Fibroblast of lung (primary cell): Measurements from ENCODE around the gene GRIN2A. TPM values are rescaled to one million over a fixed set of nuclear protein-coding genes. Genes with fewer than 3 reads are reported as not detected.

Experiments used
- DNase-seq, 2 donors: peaks; one replicate each; pipeline versions ENCODE4 v3.0.0 to v3.0.0-alpha.2; 2010; ENCODE audit warnings: low read depth in 2 of 2
- H2AFZ ChIP-seq: 2 replicates; pipeline ENCODE4 v1.5.1; 2012; ENCODE audit warnings: low read length, control low read depth, inconsistent platforms
- H3K27ac ChIP-seq: 2 replicates; pipeline ENCODE4 v1.5.1; 2011; ENCODE audit warnings: low read length, control low read depth; ENCODE audit not compliant: insufficient read depth
- H3K27me3 ChIP-seq: 2 replicates; pipeline ENCODE4 v1.5.1; 2011; ENCODE audit warnings: mild to moderate bottlenecking, low read length; ENCODE audit not compliant: control insufficient read depth, insufficient read depth
- H3K36me3 ChIP-seq: 2 replicates; pipeline ENCODE4 v1.5.1; 2011; ENCODE audit warnings: low read length; ENCODE audit not compliant: control insufficient read depth, insufficient read depth
- H3K4me1 ChIP-seq: 2 replicates; pipeline ENCODE4 v1.5.1; 2011; ENCODE audit warnings: low read length; ENCODE audit not compliant: control insufficient read depth, insufficient read depth; ENCODE audit errors: extremely low read depth
- H3K4me2 ChIP-seq: 2 replicates; pipeline ENCODE4 v1.5.1; 2011; ENCODE audit warnings: low read length, control low read depth; ENCODE audit not compliant: insufficient read depth; ENCODE audit errors: extremely low read depth
- H3K4me3 ChIP-seq, 4 experiments: fragments of 200-600 bp in 1 of 4; sonication (generic) in 1 of 4; replicated peaks in 1 of 4; 2 replicates each; pipeline ENCODE4 v1.5.1; 2011 to 2016; ENCODE audit warnings: low read length in 4 of 4, low read depth in 3 of 4, mild to moderate bottlenecking in 3 of 4, control low read depth in 2 of 4, inconsistent platforms in 1 of 4, mixed read lengths in 1 of 4; ENCODE audit not compliant: insufficient read depth in 1 of 4; ENCODE audit errors: control extremely low read depth in 1 of 4
- H3K79me2 ChIP-seq: 2 replicates; pipeline ENCODE4 v1.5.1; 2012; ENCODE audit warnings: mild to moderate bottlenecking, low read length, inconsistent platforms; ENCODE audit not compliant: control insufficient read depth, insufficient read depth
- H3K9ac ChIP-seq: 2 replicates; pipeline ENCODE4 v1.5.1; 2011; ENCODE audit warnings: mild to moderate bottlenecking, low read length, control low read depth; ENCODE audit not compliant: insufficient read depth
- H3K9me3 ChIP-seq: 2 replicates; pipeline ENCODE4 v1.5.1; 2012; ENCODE audit warnings: low read depth, low read length; ENCODE audit not compliant: control insufficient read depth, insufficient read depth
- H4K20me1 ChIP-seq: 2 replicates; pipeline ENCODE4 v1.5.1; 2011; ENCODE audit warnings: low read length; ENCODE audit not compliant: control insufficient read depth, insufficient read depth; ENCODE audit errors: extremely low read depth
- EZH2 ChIP-seq: IDR thresholded peaks from 2 replicates; pipeline ENCODE4 v1.5.1; 2012; ENCODE audit warnings: low read length, control low read depth, mild to moderate bottlenecking; ENCODE audit errors: missing control alignments
- polyA plus RNA-seq, 2 donors: library from polyadenylated mRNA; depleted of rRNA in 1 of 2; stranded (reverse) in 1 of 2; unstranded in 1 of 2; fragments of >200 nt; gene quantifications; 2 replicates each; pipeline ENCODE4 v1.2.1, GENCODE V29; 2011 to 2012; ENCODE audit warnings: missing spikeins in 1 of 2
- total RNA-seq: library from RNA; depleted of rRNA; stranded (reverse); fragments of >200 nt; gene quantifications from 2 replicates; pipeline ENCODE4 v1.2.1, GENCODE V29; 2014
- TF ChIP-seq, protein P1 (sequence below), 2 donors: IDR thresholded peaks in 1 of 2; conservative IDR thresholded peaks in 1 of 2; 1 replicate in 1 of 2; 2 replicates in 1 of 2; pipeline ENCODE4 v1.5.1; 2011 to 2012; ENCODE audit warnings: low read length in 2 of 2, control low read depth in 1 of 2, inconsistent platforms in 1 of 2, low read depth in 1 of 2, mild to moderate bottlenecking in 1 of 2

Gene GRIN2A
- total and polyA plus RNA-seq, 2 donors (not counting 1 experiment from before 2014, with no cell fraction given): 0.15 to 0.33 TPM

DNA sequence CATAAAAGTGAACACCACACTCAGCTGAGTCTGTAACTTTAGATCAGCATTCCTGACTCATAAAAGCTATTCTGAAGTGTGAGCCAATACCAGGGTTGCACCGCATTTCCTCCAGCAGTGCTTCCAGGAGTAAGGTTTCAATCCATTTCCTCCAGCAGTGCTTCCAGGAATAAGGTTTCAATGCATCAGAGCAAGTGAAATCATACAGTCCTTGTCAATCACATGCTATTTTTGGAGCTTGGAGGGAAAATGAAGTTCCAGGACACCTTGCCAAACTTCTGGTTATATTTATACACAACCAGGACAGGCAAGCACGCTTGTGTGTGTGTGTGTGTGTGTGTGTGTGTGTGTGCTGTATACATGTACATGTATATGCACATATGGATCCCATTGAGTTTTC, 327.6 kb downstream of the GRIN2A start:
- H2AFZ ChIP-seq: no peak overlapping the region
- no peak overlapping the region for H3K27ac ChIP-seq
- no peak overlapping the region for H3K4me3 ChIP-seq
- H3K27me3 ChIP-seq: no peaks in the 10 kb centered on the region
- no peak for TF ChIP-seq EZH2
- TF ChIP-seq, protein P1, sequence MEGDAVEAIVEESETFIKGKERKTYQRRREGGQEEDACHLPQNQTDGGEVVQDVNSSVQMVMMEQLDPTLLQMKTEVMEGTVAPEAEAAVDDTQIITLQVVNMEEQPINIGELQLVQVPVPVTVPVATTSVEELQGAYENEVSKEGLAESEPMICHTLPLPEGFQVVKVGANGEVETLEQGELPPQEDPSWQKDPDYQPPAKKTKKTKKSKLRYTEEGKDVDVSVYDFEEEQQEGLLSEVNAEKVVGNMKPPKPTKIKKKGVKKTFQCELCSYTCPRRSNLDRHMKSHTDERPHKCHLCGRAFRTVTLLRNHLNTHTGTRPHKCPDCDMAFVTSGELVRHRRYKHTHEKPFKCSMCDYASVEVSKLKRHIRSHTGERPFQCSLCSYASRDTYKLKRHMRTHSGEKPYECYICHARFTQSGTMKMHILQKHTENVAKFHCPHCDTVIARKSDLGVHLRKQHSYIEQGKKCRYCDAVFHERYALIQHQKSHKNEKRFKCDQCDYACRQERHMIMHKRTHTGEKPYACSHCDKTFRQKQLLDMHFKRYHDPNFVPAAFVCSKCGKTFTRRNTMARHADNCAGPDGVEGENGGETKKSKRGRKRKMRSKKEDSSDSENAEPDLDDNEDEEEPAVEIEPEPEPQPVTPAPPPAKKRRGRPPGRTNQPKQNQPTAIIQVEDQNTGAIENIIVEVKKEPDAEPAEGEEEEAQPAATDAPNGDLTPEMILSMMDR (conservative IDR thresholded peaks at IDR 0.05 in 1 of 2, IDR thresholded peaks at IDR 0.05 in 1 of 2; ENCODE audit: low read depth in 1 of 2, low read length in 2 of 2): no peak
- no peak overlapping the region for H3K4me2 ChIP-seq
- H3K4me1 ChIP-seq: no peaks in the 10 kb centered on the region
- H3K9ac ChIP-seq: no peak overlapping the region
- peak; percentile 71 to 81 for DNase-seq
- H3K36me3 ChIP-seq: no peaks in the 10 kb centered on the region
- H3K79me2 ChIP-seq: no peaks in the 10 kb centered on the region
- no peaks in the 10 kb centered on the region for H4K20me1 ChIP-seq
- H3K9me3 ChIP-seq: no peaks in the 10 kb centered on the region

DNA sequence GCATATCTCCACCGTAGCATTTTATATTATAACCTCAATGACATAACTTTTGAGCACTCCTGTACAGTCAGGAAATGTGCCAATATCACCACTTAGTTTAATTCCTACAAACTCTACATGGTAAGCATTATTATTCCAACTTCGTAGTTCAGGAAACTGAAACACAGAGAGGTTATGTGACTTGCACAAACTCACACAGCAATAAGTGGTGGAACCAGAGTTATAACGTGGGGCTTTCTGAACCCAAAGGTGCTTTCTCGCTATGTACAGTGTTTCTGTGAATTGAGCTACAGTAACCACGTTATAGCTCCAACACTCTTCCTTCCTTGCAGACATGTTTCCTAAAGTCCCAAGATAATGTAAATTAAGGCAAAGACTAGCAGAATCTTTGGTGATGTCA, 330.2 kb downstream of the GRIN2A start:
- no peaks in the 10 kb centered on the region for H3K79me2 ChIP-seq
- H3K4me1 ChIP-seq: no peaks in the 10 kb centered on the region
- no peaks in the 10 kb centered on the region for H3K9me3 ChIP-seq
- DNase-seq: no peak
- H2AFZ ChIP-seq: no peak overlapping the region
- no peaks in the 10 kb centered on the region for H3K27me3 ChIP-seq
- no peak overlapping the region for H3K27ac ChIP-seq
- no peaks in the 10 kb centered on the region for H3K36me3 ChIP-seq
- TF ChIP-seq EZH2: no peak
- TF ChIP-seq, protein P1 (conservative IDR thresholded peaks at IDR 0.05 in 1 of 2, IDR thresholded peaks at IDR 0.05 in 1 of 2; ENCODE audit: low read depth in 1 of 2, low read length in 2 of 2): no peak
- no peaks in the 10 kb centered on the region for H4K20me1 ChIP-seq
- no peak overlapping the region for H3K4me2 ChIP-seq
- H3K9ac ChIP-seq: no peak overlapping the region
- H3K4me3 ChIP-seq: no peak overlapping the region

DNA sequence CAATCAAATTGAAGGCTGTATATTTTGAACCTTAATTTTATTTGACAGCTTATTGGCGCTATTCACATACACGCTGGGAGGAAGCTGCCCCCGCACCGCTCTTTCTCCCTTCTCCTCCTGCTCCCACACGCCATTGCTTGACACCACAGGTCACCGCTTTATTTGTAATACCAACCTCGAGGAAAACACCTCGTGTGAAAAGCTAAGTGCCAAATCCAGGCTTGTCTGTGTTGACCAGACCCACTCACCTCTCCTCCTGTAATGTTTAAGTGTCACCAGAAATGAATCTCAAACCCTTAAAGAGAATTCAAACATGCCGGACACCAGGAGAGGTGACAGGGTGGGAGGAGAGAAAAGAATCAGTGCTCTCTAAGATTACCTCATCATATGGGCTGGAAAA, 331.4 kb downstream of the GRIN2A start:
- Histone ChIP-seq H3K79me2 (no peaks in the 10 kb centered on the region), H3K9ac (no peak overlapping the region), H3K27me3 (no peaks in the 10 kb centered on the region), H3K4me2 (no peak overlapping the region), H2AFZ (no peak overlapping the region), H3K4me3 (no peak overlapping the region), H3K4me1 (peaks cover 7% of the 10 kb centered on the region), H4K20me1 (no peaks in the 10 kb centered on the region), H3K9me3 (no peaks in the 10 kb centered on the region), H3K27ac (no peak overlapping the region), H3K36me3 (no peaks in the 10 kb centered on the region)
- TF ChIP-seq, protein P1 (conservative IDR thresholded peaks at IDR 0.05 in 1 of 2, IDR thresholded peaks at IDR 0.05 in 1 of 2; ENCODE audit: low read depth in 1 of 2, low read length in 2 of 2): no peak
- TF ChIP-seq EZH2: no peak
- DNase-seq: no peak
